ENCODE results near the gene NEMP1. TPM values are rescaled to one million over a fixed set of nuclear protein-coding genes. Genes with fewer than 3 reads are reported as not detected.

Gene NEMP1
- total and polyA plus RNA-seq, 2 of the 13 experiments (the other 11 are each of a cell fraction or from before 2014, with no cell fraction given): 11.4 to 12.9 TPM

- TF ChIP-seq ZSCAN9 (CRISPR knock-in tag; IDR thresholded peaks at IDR 0.05; ENCODE audit: borderline replicate concordance) (no peak), CREBL2 (CRISPR knock-in tag; IDR thresholded peaks at IDR 0.05; ENCODE audit: borderline replicate concordance) (no peak), ZNF543 (CRISPR knock-in tag; IDR thresholded peaks at IDR 0.05) (0 out of 2 replicates have a peak, but pooled peaks have one; percentile 48), DNMT1 (CRISPR knock-in tag; IDR thresholded peaks at IDR 0.05) (no peak), ARID3A (IDR thresholded peaks at IDR 0.05; ENCODE audit: low read depth, low read length) (no peak), ZNF766 (CRISPR knock-in tag; IDR thresholded peaks at IDR 0.05; ENCODE audit: borderline replicate concordance) (no peak), MIXL1 (CRISPR knock-in tag; IDR thresholded peaks at IDR 0.05) (no peak), ZNF674 (CRISPR knock-in tag; IDR thresholded peaks at IDR 0.05; ENCODE audit: low read depth) (no peak), ZMAT3 (CRISPR knock-in tag; conservative IDR thresholded peaks at IDR 0.05) (peak; percentile 49; the same call in 1 of the 2 replicates), KDM5B (CRISPR knock-in tag; IDR thresholded peaks at IDR 0.05; ENCODE audit: borderline replicate concordance) (no peak; the same call in 1 of the 2 replicates), TBX2 (CRISPR knock-in tag; IDR thresholded peaks at IDR 0.05; ENCODE audit: borderline replicate concordance) (peak; percentile 5; the same call in 1 of the 2 replicates), RXRA (CRISPR knock-in tag; IDR thresholded peaks at IDR 0.05) (no peak), ZHX1 (CRISPR knock-in tag; IDR thresholded peaks at IDR 0.05; ENCODE audit: low read depth) (peak; percentile 32; the same call in 1 of the 2 replicates), ZIK1 (CRISPR knock-in tag; IDR thresholded peaks at IDR 0.05; ENCODE audit: borderline replicate concordance, low read depth) (no peak), XBP1 (CRISPR knock-in tag; IDR thresholded peaks at IDR 0.05) (no peak), KDM4B (CRISPR knock-in tag; IDR thresholded peaks at IDR 0.05) (no peak), ONECUT2 (CRISPR knock-in tag; IDR thresholded peaks at IDR 0.05) (no peak), JUNB (CRISPR knock-in tag; IDR thresholded peaks at IDR 0.05; ENCODE audit: borderline replicate concordance) (no peak), NCOR1 (IDR thresholded peaks at IDR 0.05; ENCODE audit: borderline replicate concordance, low read length) (peak; percentile 44; the same call in 1 of the 2 replicates), PLSCR1 (CRISPR knock-in tag; IDR thresholded peaks at IDR 0.05; ENCODE audit: borderline replicate concordance) (no peak), STAT6 (CRISPR knock-in tag; IDR thresholded peaks at IDR 0.05; ENCODE audit: borderline replicate concordance) (no peak), ZNF343 (CRISPR knock-in tag; IDR thresholded peaks at IDR 0.05) (no peak)
Observed at GRCh38 chr12:57127726-57128518, 49.3 kb upstream of the NEMP1 start, which contains the start of gene LRP1 (continued).

All from HepG2 (cell line).